ENCODE data around the gene RAB36.

RAB36 gene

DNA sequence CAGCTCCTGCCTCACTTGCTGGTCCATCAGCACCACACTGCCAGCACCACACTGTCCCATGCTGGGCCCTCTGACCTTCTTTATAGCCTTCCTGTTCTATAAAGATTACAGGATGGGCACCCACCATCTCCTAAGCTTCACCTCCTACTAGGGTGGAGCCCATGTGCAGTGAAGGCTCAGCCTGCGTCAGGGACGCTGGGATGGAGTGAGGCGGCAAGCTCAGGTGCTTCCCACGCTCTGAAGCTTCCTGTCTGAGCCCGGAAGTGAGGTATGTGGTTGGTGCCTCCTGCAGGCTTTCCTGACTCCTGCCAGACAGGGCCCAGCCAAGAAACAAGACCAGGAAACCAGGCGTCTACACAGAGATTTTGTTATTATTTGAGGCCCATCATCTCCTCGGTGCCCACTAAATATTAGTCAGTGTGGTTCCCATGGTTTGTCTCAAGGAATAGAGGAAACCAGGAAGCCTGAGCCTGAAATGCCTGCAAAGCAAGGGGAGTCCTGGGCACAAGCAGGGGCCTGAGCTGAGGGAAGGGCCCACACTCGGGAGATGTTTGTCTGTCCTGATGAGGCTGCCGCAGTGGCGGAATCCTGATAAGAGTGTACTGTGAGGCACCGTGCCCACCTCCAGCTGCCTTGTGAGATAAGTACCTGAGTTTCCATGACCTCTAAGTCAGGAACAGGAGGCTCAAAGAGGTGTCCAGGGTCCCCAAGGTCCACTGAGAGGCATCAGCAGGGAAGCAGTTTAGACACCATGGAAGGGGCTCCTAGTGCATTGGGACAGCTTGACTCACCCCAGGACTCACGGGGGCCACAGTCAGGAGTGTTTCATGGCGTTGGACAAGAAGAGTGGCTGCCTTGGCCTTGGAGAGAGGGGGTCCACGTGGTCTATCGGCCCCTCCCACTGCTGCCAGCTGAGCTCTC is 25.5 kb upstream of the RAB36 start:
- DNase-seq = no peak

DNA sequence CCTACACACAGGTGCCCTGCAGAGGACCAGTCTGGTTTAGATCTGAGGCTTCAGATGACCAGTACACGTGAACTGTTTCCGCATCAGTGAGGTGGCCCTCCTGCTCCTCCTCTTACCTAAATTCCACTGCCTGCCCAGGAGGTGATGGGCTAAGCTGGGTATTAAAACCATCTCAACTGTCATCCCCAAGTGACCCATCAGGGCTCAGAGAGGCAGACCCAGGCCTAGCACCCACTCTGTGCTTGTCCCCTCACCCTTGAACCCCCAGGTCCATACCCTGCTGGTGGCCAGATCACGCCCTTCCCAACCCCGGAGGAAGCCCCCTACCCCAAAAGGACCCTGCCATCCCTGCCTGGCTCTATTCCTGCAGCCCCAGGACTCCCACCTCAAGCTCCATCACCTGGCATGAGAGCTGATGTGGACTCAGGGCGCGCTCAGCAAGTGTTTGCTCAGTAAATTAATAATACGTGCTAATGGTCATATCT is 24.8 kb upstream of the RAB36 start:
- no peak for DNase-seq

DNA sequence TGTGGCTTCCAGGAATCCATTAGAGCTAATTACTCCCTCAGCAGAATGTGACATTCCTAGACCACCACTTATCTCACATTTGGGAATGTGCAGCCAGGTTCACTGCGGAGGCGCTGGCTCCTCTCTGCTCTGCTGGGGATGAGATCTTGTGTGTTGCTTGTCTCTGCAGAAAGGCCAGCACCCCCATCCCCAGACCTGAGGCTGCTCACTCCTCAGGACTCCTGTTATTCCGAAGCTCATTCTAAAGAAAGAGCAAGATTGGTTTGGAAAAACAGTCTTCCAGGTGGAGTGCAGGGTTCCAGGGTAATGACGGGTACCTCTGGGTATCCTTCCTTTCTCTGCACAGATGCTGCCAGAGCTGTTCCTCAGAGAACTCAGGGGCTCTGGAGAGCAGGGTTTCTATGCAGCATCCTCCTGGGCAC is 24.3 kb upstream of the RAB36 start:
- no peak for DNase-seq

DNA sequence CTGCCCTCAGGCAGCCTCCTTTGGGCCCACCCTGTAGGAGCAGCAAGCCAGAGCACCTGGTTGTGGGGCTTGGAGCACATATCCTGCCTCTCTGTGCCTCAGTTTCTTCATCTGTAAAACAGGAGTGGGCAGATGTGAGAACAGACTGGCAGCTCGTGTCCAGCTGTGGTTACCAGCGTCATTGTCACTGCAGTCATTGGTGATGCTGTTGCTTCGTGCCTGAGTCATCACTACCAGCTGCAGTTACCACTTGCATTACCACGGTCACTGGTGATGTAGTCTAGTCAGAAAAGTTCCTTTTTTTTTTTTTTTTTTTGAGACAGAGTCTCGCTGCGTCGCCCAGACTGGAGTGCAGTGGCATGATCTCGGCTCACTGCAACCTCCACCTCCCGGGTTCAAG is 23.9 kb upstream of the RAB36 start:
- no peak for DNase-seq

DNA sequence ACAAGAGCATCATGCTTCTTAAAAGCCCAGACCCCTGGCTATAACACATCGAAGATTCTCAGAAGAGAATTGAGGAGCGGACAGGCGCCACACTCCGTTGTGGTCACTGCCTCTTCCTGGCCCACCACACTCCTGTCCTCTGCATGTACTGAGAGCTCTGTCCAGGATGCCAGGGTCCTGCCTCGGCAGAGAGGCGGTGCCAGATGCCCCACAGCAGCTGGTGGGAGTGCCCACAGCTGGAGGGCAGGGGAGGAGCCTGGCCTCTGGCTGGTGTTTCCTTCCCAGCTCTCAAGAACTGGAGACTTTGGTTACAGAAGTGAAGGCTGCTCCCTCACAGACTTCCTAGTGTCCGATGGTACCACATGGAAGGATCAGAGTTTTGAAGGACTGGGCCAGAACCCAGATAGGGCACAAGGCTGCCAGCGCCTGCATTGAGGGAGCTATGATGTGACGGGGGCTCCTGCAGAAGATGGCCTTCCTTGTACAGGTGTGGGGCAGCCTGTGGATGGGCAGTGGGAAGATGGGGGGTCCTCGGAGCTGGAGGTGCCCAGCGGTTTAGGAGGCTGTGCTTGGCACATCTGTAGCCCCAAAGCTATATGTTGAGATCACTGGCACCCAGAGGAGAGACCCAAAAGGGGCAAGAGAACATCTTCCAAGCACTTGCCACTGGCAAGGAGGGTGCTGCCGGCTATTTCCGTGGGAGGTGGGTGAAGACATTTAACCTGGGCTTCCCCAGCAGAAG is 22.9 kb upstream of the RAB36 start:
- no peak for DNase-seq

DNA sequence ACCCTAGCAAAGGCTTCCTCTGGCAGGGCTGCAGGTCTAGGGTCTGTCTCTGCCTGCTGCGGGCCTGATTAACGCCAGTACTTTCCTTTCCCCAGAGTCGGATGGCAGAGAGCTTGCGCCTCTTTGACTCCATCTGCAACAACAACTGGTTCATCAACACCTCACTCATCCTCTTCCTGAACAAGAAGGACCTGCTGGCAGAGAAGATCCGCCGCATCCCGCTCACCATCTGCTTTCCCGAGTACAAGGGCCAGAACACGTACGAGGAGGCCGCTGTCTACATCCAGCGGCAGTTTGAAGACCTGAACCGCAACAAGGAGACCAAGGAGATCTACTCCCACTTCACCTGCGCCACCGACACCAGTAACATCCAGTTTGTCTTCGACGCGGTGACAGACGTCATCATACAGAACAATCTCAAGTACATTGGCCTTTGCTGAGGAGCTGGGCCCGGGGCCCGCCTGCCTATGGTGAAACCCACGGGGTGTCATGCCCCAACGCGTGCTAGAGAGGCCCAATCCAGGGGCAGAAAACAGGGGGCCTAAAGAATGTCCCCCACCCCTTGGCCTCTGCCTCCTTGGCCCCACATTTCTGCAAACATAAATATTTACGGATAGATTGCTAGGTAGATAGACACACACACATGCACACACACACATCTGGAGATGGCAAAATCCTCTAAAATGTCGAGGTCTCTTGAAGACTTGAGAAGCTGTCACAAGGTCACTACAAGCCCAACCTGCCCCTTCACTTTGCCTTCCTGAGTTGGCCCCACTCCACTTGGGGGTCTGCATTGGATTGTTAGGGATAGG is 22.1 kb upstream of the RAB36 start:
- DNase-seq = no peak

DNA sequence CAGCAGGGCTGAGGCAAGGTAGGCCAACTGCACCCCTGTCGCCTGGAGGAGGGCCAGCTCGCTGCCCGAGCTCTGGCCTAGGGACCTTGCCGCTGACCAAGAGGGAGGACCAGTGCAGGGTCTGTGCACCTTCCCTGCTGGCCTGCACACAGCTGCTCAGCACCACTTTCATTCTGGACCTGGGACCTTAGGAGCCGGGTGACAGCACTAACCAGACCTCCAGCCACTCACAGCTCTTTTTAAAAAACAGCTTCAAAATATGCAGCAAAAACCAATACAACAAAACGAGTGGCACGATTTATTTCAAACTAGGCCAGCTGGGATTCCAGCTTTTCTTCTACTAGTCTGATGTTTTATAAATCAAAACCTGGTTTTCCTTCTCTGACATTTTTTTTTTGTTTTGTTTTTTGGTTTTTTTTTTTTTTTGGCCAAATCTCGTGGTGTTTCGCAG is 21.4 kb upstream of the RAB36 start:
- DNase-seq = no peak

DNA sequence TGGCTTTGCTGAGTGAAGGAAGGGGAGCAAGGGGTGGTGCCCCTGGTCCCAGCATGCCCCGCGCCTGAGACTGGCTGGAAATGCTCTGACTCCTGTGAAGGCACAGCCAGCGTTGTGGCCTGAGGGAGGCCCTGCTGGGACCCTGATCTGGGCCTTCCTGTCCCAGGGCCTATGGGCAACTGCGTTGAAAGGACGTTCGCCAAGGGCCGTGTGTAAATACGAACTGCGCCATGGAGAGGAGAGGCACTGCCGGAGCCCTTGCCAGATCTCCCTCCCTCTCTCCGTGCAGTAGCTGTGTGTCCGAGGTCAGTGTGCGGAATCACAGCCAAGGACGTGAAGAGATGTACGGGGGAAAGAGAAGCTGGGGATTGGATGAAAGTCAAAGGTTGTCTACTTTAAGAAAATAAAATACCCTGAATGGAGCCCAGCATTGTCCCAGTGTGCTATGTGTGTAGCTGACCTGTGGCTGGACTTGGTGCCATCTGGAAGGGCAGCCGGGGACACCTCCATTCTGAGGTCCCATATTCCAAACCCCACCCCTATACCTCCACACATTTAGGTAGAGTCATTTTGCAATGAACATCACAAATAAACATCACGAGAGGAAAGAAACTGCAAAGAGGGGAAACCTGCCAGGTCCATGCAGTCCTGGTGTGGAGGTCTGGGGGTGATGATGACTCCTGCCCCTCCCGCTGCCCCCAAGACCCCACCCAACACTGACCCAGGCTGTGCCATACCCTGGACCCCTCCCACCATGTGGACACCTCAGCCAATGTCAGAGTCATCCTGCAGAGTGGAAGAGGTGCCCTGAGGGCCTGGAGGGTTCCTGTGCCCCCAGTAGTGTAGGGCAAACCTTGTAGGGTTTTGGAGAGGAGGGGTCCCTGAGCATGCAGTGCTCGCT is 20.4 kb upstream of the RAB36 start:
- DNase-seq = no peak

DNA sequence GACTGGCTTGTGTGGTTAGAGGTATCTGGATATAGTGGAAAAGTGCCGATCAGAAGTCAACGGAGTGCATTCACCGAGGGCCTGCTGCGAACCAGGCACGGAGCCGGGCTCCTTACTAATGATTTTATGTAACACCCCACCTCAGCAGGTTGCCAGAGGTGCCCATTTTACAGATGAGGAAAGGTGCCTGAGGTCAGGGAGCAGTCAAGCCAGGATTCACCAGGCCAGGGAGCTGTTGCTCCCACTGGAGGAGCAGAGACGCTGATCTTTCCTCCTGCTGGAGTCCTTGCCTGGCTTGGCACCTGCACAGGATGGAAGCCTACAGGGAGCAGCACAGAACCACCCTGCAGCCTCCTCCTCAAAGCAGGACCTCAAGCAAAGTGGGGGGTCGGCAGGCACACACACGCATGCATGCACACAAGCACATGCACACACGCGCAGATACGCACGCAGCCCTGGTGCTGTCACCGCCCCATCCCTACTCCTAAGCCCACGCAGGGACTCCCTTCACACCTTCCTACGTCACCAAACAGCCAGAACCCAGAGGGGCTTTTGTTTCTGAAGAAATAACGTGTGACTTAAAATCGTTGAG is 19.7 kb upstream of the RAB36 start:
- DNase-seq = no peak

GRCh38 chr22:23126165-23127054 is 18.9 kb upstream of the RAB36 start:
- DNase-seq = no peak

- DNase-seq = no peak
Measured at GRCh38 chr22:23127055-23127756, 18.1 kb upstream of the RAB36 start.

- no peak for DNase-seq
Measured at GRCh38 chr22:23127788-23128187, 17.5 kb upstream of the RAB36 start.

GRCh38 chr22:23128269-23129108 is 16.8 kb upstream of the RAB36 start:
- peak; percentile 63 for DNase-seq

DNA sequence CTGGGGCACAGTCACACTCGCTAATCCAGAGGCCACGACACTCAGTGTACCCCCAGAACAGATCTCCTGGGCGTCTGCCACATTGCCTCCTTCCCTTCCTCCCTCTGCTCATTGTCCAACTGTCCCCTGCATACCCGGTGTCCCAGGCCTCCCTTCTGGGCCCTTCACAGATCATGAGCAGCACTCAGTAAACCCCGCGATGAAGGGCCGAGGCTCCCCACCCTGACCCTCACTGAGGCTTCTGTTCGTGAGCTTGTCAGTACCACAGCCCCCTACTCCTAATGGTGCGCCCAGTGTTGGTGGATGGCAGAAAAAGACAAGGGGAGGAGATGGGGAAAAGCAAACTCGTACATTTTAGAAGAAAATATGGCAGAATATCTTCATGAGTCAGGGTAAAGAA is 16.1 kb upstream of the RAB36 start:
- DNase-seq = no peak

GRCh38 chr22:23130697-23131096 is 14.6 kb upstream of the RAB36 start:
- DNase-seq = no peak

GRCh38 chr22:23131931-23132330 is 13.3 kb upstream of the RAB36 start:
- DNase-seq = no peak

DNA sequence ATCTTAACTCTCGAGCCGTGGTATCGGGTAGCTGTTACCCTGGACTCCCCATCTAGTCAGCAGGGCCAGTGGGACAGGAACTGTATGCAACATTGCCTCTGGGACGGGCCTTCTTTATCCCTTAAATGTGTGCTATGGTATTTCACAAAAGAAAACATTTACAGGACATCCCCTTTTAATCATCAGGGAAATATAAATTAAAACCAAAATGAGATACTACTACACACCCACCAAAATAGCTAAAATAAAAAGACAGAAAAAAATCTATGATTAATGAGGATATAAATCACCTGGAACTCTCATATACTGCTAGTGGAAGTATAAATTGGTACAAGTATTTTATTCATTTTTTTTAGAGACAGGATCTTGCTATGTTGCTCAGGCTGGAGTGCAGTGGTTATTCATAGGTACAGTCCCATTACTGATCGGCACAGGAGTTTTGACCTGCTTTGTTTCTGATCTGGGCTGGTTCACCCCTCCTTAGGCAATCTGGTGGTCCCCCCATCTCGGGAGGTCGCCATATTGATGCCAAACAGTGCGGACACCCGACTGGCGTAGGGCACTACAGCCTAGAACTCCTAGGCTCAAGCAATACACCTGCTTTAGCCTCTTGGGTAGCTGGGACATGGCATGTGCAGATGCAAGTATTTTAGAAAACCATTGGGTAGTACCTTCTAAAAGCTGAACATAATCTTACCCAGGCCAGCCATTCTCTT is 12.7 kb upstream of the RAB36 start:
- DNase-seq = no peak

- DNase-seq = no peak
Measured at GRCh38 chr22:23133922-23134321, 11.4 kb upstream of the RAB36 start.

All from right kidney (tissue), 1 donor.